ENCODE measurements around the gene MYO1E.

GRCh38 chr15:59200560-59200959 is 172.1 kb downstream of the MYO1E start:
- TF ChIP-seq CTCF (IDR thresholded peaks at IDR 0.05) (no peak), EP300 (IDR thresholded peaks at IDR 0.05) (no peak), POLR2A (IDR thresholded peaks at IDR 0.05) (no peak)

Data from gastroesophageal sphincter (tissue), 3 donors.